Spinal cord (tissue), 10 donors: ENCODE results near the gene TCEA3. TPM values are rescaled to one million over a fixed set of nuclear protein-coding genes. Genes with fewer than 3 reads are reported as not detected.

Source experiments
- DNase-seq, 6 donors: peaks; one replicate each; pipeline versions ENCODE4 v3.0.0 to v3.0.0-alpha.2; 2013 to 2015; ENCODE audit warnings: low spot score in 6 of 6, low read depth in 4 of 6
- H3K27ac ChIP-seq: one replicate; pipeline ENCODE4 v1.5.1; 2013; ENCODE audit warnings: low read depth, low read length, control low read depth
- H3K27me3 ChIP-seq: one replicate; pipeline ENCODE4 v1.6.1; 2013; ENCODE audit warnings: low read length; ENCODE audit not compliant: control insufficient read depth, insufficient read depth
- H3K36me3 ChIP-seq: one replicate; pipeline ENCODE4 v1.6.1; 2013; ENCODE audit warnings: low read length; ENCODE audit not compliant: control insufficient read depth, insufficient read depth
- H3K4me1 ChIP-seq: one replicate; pipeline ENCODE4 v1.6.1; 2013; ENCODE audit warnings: low read length; ENCODE audit not compliant: control insufficient read depth, insufficient read depth
- H3K4me3 ChIP-seq: one replicate; pipeline ENCODE4 v1.5.1; 2013; ENCODE audit warnings: low read depth, low read length, control low read depth
- H3K9me3 ChIP-seq: one replicate; pipeline ENCODE4 v1.6.1; 2013; ENCODE audit warnings: low read length; ENCODE audit not compliant: control insufficient read depth, insufficient read depth
- WGBS: methylation state at CpG from one replicate; pipeline ENCODE4 v1.1.5; 2013; ENCODE audit warnings: missing lambda C conversion rate; ENCODE audit not compliant: insufficient coverage; 5-methylcytosine and 5-hydroxymethylcytosine counted together
- polyA plus RNA-seq, 2 donors: library from polyadenylated mRNA; unstranded; fragments of 120-200 nt; gene quantifications; one replicate each; pipeline ENCODE4 v1.2.1, GENCODE V29; 2013; ENCODE audit not compliant: insufficient read length in 2 of 2
- total RNA-seq, 2 donors: library from RNA; depleted of rRNA in 1 of 2; stranded (reverse); fragments of 120-200 nt in 1 of 2; fragments of >200 nt in 1 of 2; gene quantifications; one replicate each; pipeline versions ENCODE4 v1.2.3 to v1.2.4, GENCODE V29; 2013 to 2014
- donor health status: healthy.

Gene TCEA3
- total and polyA plus RNA-seq, 4 donors: 9.1 to 32.6 (median 16.6) TPM

DNA sequence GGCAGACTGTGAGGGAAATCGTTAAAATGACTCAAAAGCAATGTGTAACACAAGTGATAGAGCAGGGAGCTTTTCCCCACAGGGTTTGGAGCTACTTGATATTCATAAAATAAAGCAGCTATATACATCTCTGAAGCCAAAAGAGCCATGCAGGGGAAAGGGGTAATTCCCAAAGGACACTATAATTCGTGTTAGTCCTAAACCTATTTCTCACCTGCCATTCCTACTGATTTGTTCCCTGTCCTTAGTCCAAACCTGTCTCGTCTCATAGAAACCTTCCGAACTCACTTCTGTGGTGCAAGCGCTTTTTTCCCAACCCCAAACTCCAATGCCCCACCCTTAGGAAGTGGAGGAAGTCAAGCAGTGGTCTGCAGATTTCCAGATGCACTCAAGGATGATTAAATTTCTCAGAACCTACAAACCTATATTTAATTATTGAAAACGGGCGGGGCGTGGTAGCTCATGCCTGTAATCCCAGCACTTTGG, 79.5 kb downstream of the TCEA3 start:
- 56% methylated on average over 2 of the region's 8 CpGs for WGBS

GRCh38 chr1:23344111-23344986, 80.2 kb downstream of the TCEA3 start, which contains the start of gene HNRNPR:
Gene HNRNPR, minus strand, starts transcription at chr1:23344284. Its CDS starts 3,276 bp downstream, at chr1:23341008.
- WGBS: 0% methylated on average over 65 of the region's 87 CpGs
- Histone ChIP-seq H3K27me3 (no peaks in the 10 kb centered on the region), H3K4me3 (peak within 1 kb of the TSS; percentile 78), H3K9me3 (no peaks in the 10 kb centered on the region), H3K36me3 (no peaks in the 10 kb centered on the region), H3K27ac (peak within 1 kb of the TSS; percentile 97), H3K4me1 (peaks cover 9% of the 10 kb centered on the region)
- DNase-seq: peak; percentile 96 to 100 (median 100)

More for the DNA sequence above, 79.5 kb downstream of the TCEA3 start:
- Histone ChIP-seq H3K27ac (peak overlapping the region; percentile 97), H3K27me3 (no peaks in the 10 kb centered on the region), H3K36me3 (no peaks in the 10 kb centered on the region), H3K4me1 (peaks cover 9% of the 10 kb centered on the region), H3K9me3 (no peaks in the 10 kb centered on the region), H3K4me3 (peak overlapping the region; percentile 78)
- no peak for DNase-seq

DNA sequence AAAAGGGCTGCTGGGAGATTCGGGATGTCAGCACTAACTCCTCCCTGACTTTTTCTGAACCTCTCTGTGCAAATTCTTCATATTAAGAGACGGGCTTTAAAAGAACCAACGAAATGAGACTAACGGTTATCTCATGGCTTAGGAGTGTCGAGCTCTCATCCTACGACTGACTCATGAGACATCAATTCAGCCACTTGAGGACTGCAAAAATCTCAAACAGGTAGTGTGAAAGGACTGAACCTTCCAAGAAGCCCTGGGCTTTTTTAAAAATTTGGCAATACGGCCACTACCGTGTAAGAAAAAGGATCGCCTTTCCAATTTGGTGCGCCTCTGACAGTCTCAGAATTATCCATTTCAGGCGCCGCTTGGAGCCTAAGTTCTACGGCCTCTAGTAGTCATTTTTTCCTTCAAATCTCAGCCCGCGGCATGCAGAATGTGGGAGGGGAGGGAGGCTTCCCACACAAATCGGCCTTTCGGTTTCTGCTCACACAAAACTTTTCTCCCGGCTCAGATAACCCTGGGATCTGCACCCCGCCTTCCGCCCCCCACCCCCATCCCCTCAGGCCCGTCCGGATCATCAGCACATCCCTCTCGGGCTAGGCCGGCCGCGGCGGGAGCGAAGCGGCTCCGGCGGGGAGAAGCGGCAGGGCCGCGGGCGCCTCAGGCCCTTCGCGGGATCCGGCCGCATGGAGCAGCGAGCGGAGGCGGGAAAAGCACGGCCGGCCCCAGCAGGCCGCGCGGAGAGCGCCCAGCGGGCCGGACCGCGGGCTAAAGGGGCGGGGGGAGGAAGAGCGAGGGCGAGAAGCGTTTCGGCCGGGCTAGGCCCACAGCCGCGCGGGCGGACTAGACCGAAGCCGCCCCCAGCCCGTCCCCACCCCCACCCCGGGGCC, 81.1 kb downstream of the TCEA3 start:
- Histone ChIP-seq H3K4me3 (peak overlapping the region; percentile 78), H3K27ac (peak overlapping the region; percentile 97), H3K9me3 (no peaks in the 10 kb centered on the region), H3K36me3 (no peaks in the 10 kb centered on the region), H3K4me1 (peaks cover 9% of the 10 kb centered on the region), H3K27me3 (no peaks in the 10 kb centered on the region)
- peak in 2 of 6 donors; percentile 6 to 58 for DNase-seq
- 0% methylated on average over 48 of the region's 66 CpGs for WGBS

- DNase-seq: no peak
- peak overlapping the region; percentile 97 for H3K27ac ChIP-seq
- H3K4me1 ChIP-seq: peaks cover 9% of the 10 kb centered on the region
These were observed 82.4 kb downstream of the TCEA3 start for GRCh38 chr1:23341931-23342692.

DNA sequence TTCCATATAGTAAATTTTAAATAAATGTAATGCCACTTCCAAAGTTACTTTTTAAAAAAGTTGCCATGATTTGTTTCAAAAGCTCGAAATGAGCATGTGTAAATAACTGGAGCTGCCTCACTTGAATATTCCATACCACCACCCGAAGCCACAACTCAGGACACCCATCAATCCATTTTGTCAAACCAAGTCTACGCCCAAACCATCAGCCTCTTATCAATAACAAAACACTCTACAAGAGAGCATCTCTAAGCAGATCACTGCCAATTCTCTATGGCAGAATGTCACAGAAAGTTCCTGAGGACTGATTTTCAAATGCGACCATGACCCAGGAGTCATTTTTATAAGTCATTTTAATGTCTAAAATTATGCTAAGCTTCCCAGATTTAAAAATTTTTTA, 84.9 kb downstream of the TCEA3 start:
- no peak overlapping the region for H3K4me3 ChIP-seq
- H3K4me1 ChIP-seq: peaks cover under 1% of the 10 kb centered on the region
- 60% methylated on average over 3 of the region's 4 CpGs for WGBS
- no peak for DNase-seq
- H3K27ac ChIP-seq: no peak overlapping the region
- no peaks in the 10 kb centered on the region for H3K27me3 ChIP-seq
- peaks cover 23% of the 10 kb centered on the region for H3K36me3 ChIP-seq
- no peaks in the 10 kb centered on the region for H3K9me3 ChIP-seq

More at GRCh38 chr1:23341931-23342692, 82.4 kb downstream of the TCEA3 start:
- H3K27me3 ChIP-seq: no peaks in the 10 kb centered on the region
- H3K9me3 ChIP-seq: no peaks in the 10 kb centered on the region
- WGBS: 0% methylated on average over 1 of the region's 10 CpGs
- H3K36me3 ChIP-seq: peaks cover 6% of the 10 kb centered on the region
- H3K4me3 ChIP-seq: peak overlapping the region; percentile 78

- WGBS: no CpG with 5 or more reads among the region's 2 CpGs
- no peak overlapping the region for H3K27ac ChIP-seq
- DNase-seq: no peak
- H3K36me3 ChIP-seq: peaks cover 34% of the 10 kb centered on the region
- no peaks in the 10 kb centered on the region for H3K4me1 ChIP-seq
- no peaks in the 10 kb centered on the region for H3K27me3 ChIP-seq
- H3K9me3 ChIP-seq: no peaks in the 10 kb centered on the region
- no peak overlapping the region for H3K4me3 ChIP-seq
These were observed 86.7 kb downstream of the TCEA3 start for GRCh38 chr1:23337869-23338268.

DNA sequence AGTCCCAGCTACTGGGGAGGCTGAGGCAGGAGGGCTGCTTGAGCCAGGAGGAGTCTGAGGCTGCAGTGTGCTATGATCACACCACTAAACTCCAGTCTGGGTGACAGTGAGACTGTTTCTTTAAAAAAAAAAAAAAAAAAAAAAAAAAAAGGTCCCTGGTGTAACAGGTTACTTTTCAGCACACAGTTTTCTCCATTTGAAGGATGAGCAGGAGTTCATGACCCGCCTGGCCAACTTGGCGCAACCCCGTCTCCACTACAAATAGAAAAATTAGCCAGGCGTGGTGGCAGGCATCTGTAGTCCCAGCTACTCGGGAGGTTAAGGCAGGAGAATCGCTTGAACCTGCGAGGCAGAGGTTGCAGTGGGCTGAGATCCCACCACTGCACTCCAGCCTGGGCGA, 92.8 kb downstream of the TCEA3 start:
- Histone ChIP-seq H3K4me3 (no peak overlapping the region), H3K4me1 (no peaks in the 10 kb centered on the region)
- 84% methylated on average over 4 of the region's 8 CpGs for WGBS

More for the DNA sequence above, 92.8 kb downstream of the TCEA3 start:
- H3K27me3 ChIP-seq: no peaks in the 10 kb centered on the region
- H3K27ac ChIP-seq: no peak overlapping the region
- no peak for DNase-seq
- H3K9me3 ChIP-seq: no peaks in the 10 kb centered on the region
- H3K36me3 ChIP-seq: peaks cover 72% of the 10 kb centered on the region
